IMR-90 (cell line): Measurements from ENCODE around the gene CLOCK. TPM values are rescaled to one million over a fixed set of nuclear protein-coding genes. Genes with fewer than 3 reads are reported as not detected.
"Not testable (repeated sequence)": the region's sequence is repeated elsewhere in the genome, so short reads cannot be mapped to it uniquely, and the experiment has no call there.

Experiments
- ATAC-seq: fragments of 200-7000 bp; cut with Tn5 transposase; 2 replicates; pipeline ENCODE4 v1.9.1; 2020; ENCODE audit warnings: low read depth, mild to moderate bottlenecking, moderate library complexity
- BruUV-seq: library from RNA; stranded (reverse); fragments of 400-500 nt; replicated peaks from 2 replicates; lab custom pipeline; 2021; lab: Mats Ljungman, UMichigan
- CTCF ChIA-PET: fragments of 300-600 bp; formaldehyde crosslinking; extraction: SDS; loops from one replicate; lab custom pipeline; 2021; ENCODE audit warnings: antibody characterized with exemption; lab: Yijun Ruan, JAX
- POLR2A ChIA-PET: fragments of 300-600 bp; sonication (Branson Sonifier 250); formaldehyde crosslinking; loops from one replicate; lab custom pipeline; 2022; ENCODE audit warnings: antibody characterized with exemption; ENCODE audit not compliant: unreplicated experiment; lab: Charles Lee
- DNase-seq: peaks from one replicate; pipeline ENCODE4 v3.0.0; 2013
- H2AFZ ChIP-seq: replicated peaks from 2 replicates; pipeline ENCODE3; 2013; ENCODE audit warnings: low read length, mild to moderate bottlenecking; ENCODE audit not compliant: poor library complexity
- H2AK5ac ChIP-seq: 2 replicates; pipeline ENCODE4 v1.6.1; 2013; ENCODE audit warnings: low read depth, low read length, inconsistent platforms
- H2AK9ac ChIP-seq: replicated peaks from 2 replicates; pipeline ENCODE3; 2013; ENCODE audit warnings: mild to moderate bottlenecking, low read depth, low read length, moderate library complexity; ENCODE audit not compliant: poor library complexity
- H2BK120ac ChIP-seq: 2 replicates; pipeline ENCODE4 v1.6.1; 2013; ENCODE audit warnings: low read depth, low read length, inconsistent platforms
- H2BK15ac ChIP-seq: 3 replicates; pipeline ENCODE4 v1.6.1; 2013; ENCODE audit warnings: low read depth, low read length, inconsistent platforms
- H2BK20ac ChIP-seq: 2 replicates; pipeline ENCODE4 v1.6.1; 2013; ENCODE audit warnings: low read depth, mild to moderate bottlenecking, inconsistent platforms, low read length, moderate library complexity
- H2BK5ac ChIP-seq: 2 replicates; pipeline ENCODE4 v1.6.1; 2013; ENCODE audit warnings: mild to moderate bottlenecking, low read depth, low read length, inconsistent platforms; ENCODE audit not compliant: poor library complexity, severe bottlenecking
- H3K14ac ChIP-seq: replicated peaks from 2 replicates; pipeline ENCODE4 v1.6.1; 2013; ENCODE audit warnings: low read depth, low read length, inconsistent platforms
- H3K18ac ChIP-seq: 2 replicates; pipeline ENCODE4 v1.6.1; 2013; ENCODE audit warnings: low read depth, low read length, control low read depth
- H3K23ac ChIP-seq: 2 replicates; pipeline ENCODE4 v1.6.1; 2013; ENCODE audit warnings: low read depth, low read length, inconsistent platforms
- H3K27ac ChIP-seq: 2 replicates; pipeline ENCODE4 v1.5.1; 2013; ENCODE audit warnings: mild to moderate bottlenecking, control low read depth, low read length; ENCODE audit not compliant: insufficient read depth
- H3K27me3 ChIP-seq: 2 replicates; pipeline ENCODE4 v1.6.1; 2013; ENCODE audit warnings: low read length; ENCODE audit not compliant: control insufficient read depth, insufficient read depth
- H3K36me3 ChIP-seq: 2 replicates; pipeline ENCODE4 v1.6.1; 2013; ENCODE audit warnings: low read length, mixed read lengths; ENCODE audit not compliant: control insufficient read depth, insufficient read depth
- H3K4ac ChIP-seq: 2 replicates; pipeline ENCODE4 v1.6.1; 2013; ENCODE audit warnings: low read depth, low read length, inconsistent platforms
- H3K4me1 ChIP-seq: 2 replicates; pipeline ENCODE4 v1.6.1; 2013; ENCODE audit warnings: low read length, mixed read lengths; ENCODE audit not compliant: control insufficient read depth, insufficient read depth
- H3K4me2 ChIP-seq: 2 replicates; pipeline ENCODE4 v1.6.1; 2013; ENCODE audit warnings: low read depth, mild to moderate bottlenecking, control low read depth, low read length, moderate library complexity
- H3K4me3 ChIP-seq: 2 replicates; pipeline ENCODE4 v1.5.1; 2013; ENCODE audit warnings: low read depth, mild to moderate bottlenecking, control low read depth, low read length, moderate library complexity; ENCODE audit not compliant: insufficient read depth
- H3K56ac ChIP-seq: 2 replicates; pipeline ENCODE4 v1.6.1; 2013; ENCODE audit warnings: low read length, inconsistent platforms; ENCODE audit not compliant: insufficient read depth; ENCODE audit errors: extremely low read depth
- H3K79me1 ChIP-seq, 2 experiments: 2 replicates each; pipeline ENCODE4 v1.6.1; 2013; ENCODE audit warnings: low read length in 2 of 2, inconsistent platforms in 1 of 2, low read depth in 1 of 2
- H3K9ac ChIP-seq: 2 replicates; pipeline ENCODE4 v1.6.1; 2013; ENCODE audit warnings: low read depth, low read length, control low read depth
- H3K9me1 ChIP-seq: 2 replicates; pipeline ENCODE4 v1.6.1; 2013; ENCODE audit warnings: low read length, inconsistent platforms; ENCODE audit not compliant: insufficient read depth
- H3K9me3 ChIP-seq: 2 replicates; pipeline ENCODE4 v1.6.1; 2013; ENCODE audit warnings: low read length; ENCODE audit not compliant: control insufficient read depth, insufficient read depth
- H4K20me1 ChIP-seq: 2 replicates; pipeline ENCODE4 v1.6.1; 2013; ENCODE audit warnings: low read length, inconsistent platforms; ENCODE audit not compliant: insufficient read depth
- H4K5ac ChIP-seq: 2 replicates; pipeline ENCODE4 v1.6.1; 2013; ENCODE audit warnings: mild to moderate bottlenecking, low read depth, low read length, control low read depth
- H4K8ac ChIP-seq, 2 experiments: 2 replicates each; pipeline ENCODE4 v1.6.1; 2013; ENCODE audit warnings: low read depth in 2 of 2, low read length in 2 of 2, control low read depth in 1 of 2, inconsistent platforms in 1 of 2
- H4K91ac ChIP-seq: 2 replicates; pipeline ENCODE4 v1.6.1; 2013; ENCODE audit warnings: low read depth, low read length, inconsistent platforms; ENCODE audit not compliant: insufficient read depth
- FOS ChIP-seq: fragments of 150-350 bp; IDR thresholded peaks from 2 replicates; pipeline ENCODE4 v1.6.1; 2016; ENCODE audit warnings: low read depth, low read length
- MAFK ChIP-seq: IDR thresholded peaks from 2 replicates; pipeline ENCODE4 v1.6.1; 2012; ENCODE audit warnings: low read depth, low read length, improper control_type of control experiment
- MAZ ChIP-seq: IDR thresholded peaks from 2 replicates; pipeline ENCODE4 v1.6.1; 2012; ENCODE audit warnings: low read depth, mild to moderate bottlenecking, low read length, improper control_type of control experiment, moderate library complexity, borderline replicate concordance
- RFX5 ChIP-seq: IDR thresholded peaks from 2 replicates; pipeline ENCODE4 v1.8.0; 2012; ENCODE audit warnings: low read depth, mild to moderate bottlenecking, low read length, moderate library complexity
- SMC3 ChIP-seq: fragments of 150-350 bp; IDR thresholded peaks from 2 replicates; pipeline ENCODE4 v1.6.1; 2016; ENCODE audit warnings: low read depth, mild to moderate bottlenecking, antibody characterized with exemption, low read length, moderate library complexity
- WGBS, 2 experiments: methylation state at CpG; one replicate each; pipeline versions ENCODE4 v1.1.5 to v1.1.7; 2013; ENCODE audit warnings: missing lambda C conversion rate in 2 of 2; ENCODE audit not compliant: insufficient read length in 1 of 2; ENCODE audit errors: extremely low coverage in 2 of 2; 5-methylcytosine and 5-hydroxymethylcytosine counted together
- dilution Hi-C: fragments of 300-500 bp; cut with HindIII; formaldehyde crosslinking; loops from one replicate; pipeline ENCODE4 v1.14.3; 2018; ENCODE audit warnings: low sequenced_read_pairs; ENCODE audit not compliant: unreplicated experiment
- in situ Hi-C: fragments of 300-500 bp; cut with MboI; formaldehyde crosslinking; loops from 3 replicates; pipeline ENCODE4 v1.14.3; 2019; ENCODE audit warnings: low sequenced_read_pairs, inconsistent platforms, mixed read lengths
- intact Hi-C: fragments of 100-400 bp; cut with micrococcal nuclease; formaldehyde crosslinking; loops from 2 replicates; pipeline ENCODE4 v1.10.0; 2022
- polyA plus RNA-seq, 3 experiments: library from polyadenylated mRNA; depleted of rRNA; stranded (reverse); fragments of >200 nt; gene quantifications; 2 replicates each; pipeline ENCODE4 v1.2.3, GENCODE V29; 2012; ENCODE audit warnings: low replicate concordance in 1 of 3
- total RNA-seq: library from RNA; depleted of rRNA; stranded (reverse); fragments of >200 nt; gene quantifications from 2 replicates; pipeline ENCODE4 v1.2.3, GENCODE V29; 2012
- TF ChIP-seq, protein P1 (sequence below): fragments of 150-350 bp; IDR thresholded peaks from 2 replicates; pipeline ENCODE4 v1.6.1; 2017; ENCODE audit warnings: mild to moderate bottlenecking, antibody characterized with exemption, low read length, low read depth

CLOCK gene
- total and polyA plus RNA-seq, 2 of the 4 experiments (the other 2 are of a cell fraction), result 7.3 to 53.4 TPM

DNA sequence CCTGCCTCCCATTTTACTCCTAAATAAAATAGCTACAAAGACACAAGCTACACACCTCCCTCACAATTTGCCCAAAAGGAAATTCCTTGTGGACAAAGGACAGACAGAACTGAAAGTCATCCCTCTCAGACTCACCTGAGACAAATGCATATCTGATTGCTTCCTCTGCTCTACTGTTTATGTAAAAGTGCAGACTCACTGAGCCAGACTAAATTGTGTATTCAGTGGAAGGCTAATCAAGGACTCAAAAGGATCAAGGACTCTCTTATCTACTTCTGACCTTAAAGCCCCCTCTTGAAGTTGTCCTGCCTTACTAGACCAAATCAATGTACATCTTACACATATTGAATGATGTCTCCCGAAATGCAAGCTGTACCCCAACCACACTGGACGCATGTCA lies 41.5 kb upstream of the CLOCK start:
- H4K5ac ChIP-seq, result no peak overlapping the region
- no peaks in the 10 kb centered on the region for H3K9me3 ChIP-seq
- no peak overlapping the region for H2BK5ac ChIP-seq
- no peak overlapping the region for H2AK5ac ChIP-seq
- no peak overlapping the region for H4K8ac ChIP-seq
- WGBS, 2 experiments, result no CpG with 5 or more reads among the region's 2 CpGs
- H2BK20ac ChIP-seq, result no peak overlapping the region
- no peak overlapping the region for H3K18ac ChIP-seq
- no peak overlapping the region for H3K14ac ChIP-seq
- no peaks in the 10 kb centered on the region for H3K4me1 ChIP-seq
- no peak overlapping the region for H2BK15ac ChIP-seq
- intact Hi-C loops (no loop called here), in situ Hi-C loops (no loop called here), dilution Hi-C loops (no loop called here)
- H2AK9ac ChIP-seq, result no peak overlapping the region
- H3K27me3 ChIP-seq, result no peaks in the 10 kb centered on the region
- TF ChIP-seq FOS (no peak), SMC3 (no peak), RFX5 (no peak), MAFK (no peak), MAZ (no peak)
- TF ChIP-seq, protein P1, sequence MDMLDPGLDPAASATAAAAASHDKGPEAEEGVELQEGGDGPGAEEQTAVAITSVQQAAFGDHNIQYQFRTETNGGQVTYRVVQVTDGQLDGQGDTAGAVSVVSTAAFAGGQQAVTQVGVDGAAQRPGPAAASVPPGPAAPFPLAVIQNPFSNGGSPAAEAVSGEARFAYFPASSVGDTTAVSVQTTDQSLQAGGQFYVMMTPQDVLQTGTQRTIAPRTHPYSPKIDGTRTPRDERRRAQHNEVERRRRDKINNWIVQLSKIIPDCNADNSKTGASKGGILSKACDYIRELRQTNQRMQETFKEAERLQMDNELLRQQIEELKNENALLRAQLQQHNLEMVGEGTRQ, result no peak
- no peaks in the 10 kb centered on the region for H3K79me1 ChIP-seq
- ChIA-PET POLR2A (no interaction called here), CTCF (no interaction called here)
- H4K20me1 ChIP-seq, result no peaks in the 10 kb centered on the region
- no peak overlapping the region for H3K4me3 ChIP-seq
- no peak overlapping the region for H4K91ac ChIP-seq
- no peak overlapping the region for H3K27ac ChIP-seq
- no peak overlapping the region for H2AFZ ChIP-seq
- H3K36me3 ChIP-seq, result no peaks in the 10 kb centered on the region
- H3K9ac ChIP-seq, result no peak overlapping the region
- no peak overlapping the region for H3K23ac ChIP-seq
- no peaks in the 10 kb centered on the region for H3K9me1 ChIP-seq
- no peak overlapping the region for H3K4me2 ChIP-seq
- DNase-seq (no peak), ATAC-seq (no peak)
- no peak overlapping the region for H3K4ac ChIP-seq
- H3K56ac ChIP-seq, result no peak overlapping the region
- no TSS peak for BruUV-seq
- H2BK120ac ChIP-seq, result no peak overlapping the region

DNA sequence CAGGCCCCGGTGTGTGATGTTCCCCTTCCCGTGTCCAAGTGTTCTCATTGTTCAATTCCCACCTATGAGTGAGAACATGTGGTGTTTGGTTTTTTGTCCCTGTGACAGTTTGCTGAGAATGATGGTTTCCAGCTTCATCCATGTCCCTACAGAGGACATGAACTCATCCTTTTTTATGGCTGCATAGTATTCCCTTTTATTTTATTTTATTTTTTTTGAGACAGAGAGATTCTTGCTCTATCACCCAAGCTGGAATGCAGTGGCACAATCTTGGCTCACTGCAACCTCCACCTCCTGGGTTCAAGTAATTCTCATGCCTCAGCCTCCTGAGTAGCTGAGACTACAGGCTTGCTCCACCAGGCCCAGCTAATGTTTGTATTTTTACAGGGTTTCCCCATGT lies 36.1 kb upstream of the CLOCK start:
- H3K79me1 ChIP-seq, DNase-seq, H3K14ac ChIP-seq, H3K27ac ChIP-seq, in situ Hi-C loops, H4K5ac ChIP-seq, intact Hi-C loops, BruUV-seq, H3K4me3 ChIP-seq, dilution Hi-C loops, POLR2A ChIA-PET, H2BK120ac ChIP-seq, H3K9ac ChIP-seq, H3K56ac ChIP-seq, H2AK5ac ChIP-seq, H3K4me2 ChIP-seq, H3K4me1 ChIP-seq, H2AK9ac ChIP-seq, H3K9me3 ChIP-seq, H3K9me1 ChIP-seq, H3K23ac ChIP-seq, H3K18ac ChIP-seq, H2BK5ac ChIP-seq, H2BK20ac ChIP-seq, ATAC-seq, H3K27me3 ChIP-seq, H4K91ac ChIP-seq, H4K8ac ChIP-seq, H3K36me3 ChIP-seq, H3K4ac ChIP-seq, H2BK15ac ChIP-seq, H4K20me1 ChIP-seq, H2AFZ ChIP-seq: not testable (repeated sequence)
- whole genome bisulfite sequencing, 2 experiments, result no CpG with 5 or more reads among the region's 2 CpGs
- CTCF ChIA-PET, result interaction anchor here (0.5 kb wide), 1 partner anchor 12 kb away, joined by 4 read pairs; no protein-coding TSS in a partner anchor
